TTC549 (cell line): ENCODE results near the gene HES4.
"Not testable (repeated sequence)": the region's sequence is repeated elsewhere in the genome, so short reads cannot be mapped to it uniquely, and the experiment has no call there.

ENCODE experiments used
- FAIRE-seq: peaks from 2 replicates; lab custom pipeline; 2012; peaks lifted over from hg19 to GRCh38; lab: Jason Lieb, UNC

The HES4 gene

GRCh38 chr1:997993-998744 is 1.7 kb downstream of the HES4 start:
- no peak for FAIRE-seq

DNA sequence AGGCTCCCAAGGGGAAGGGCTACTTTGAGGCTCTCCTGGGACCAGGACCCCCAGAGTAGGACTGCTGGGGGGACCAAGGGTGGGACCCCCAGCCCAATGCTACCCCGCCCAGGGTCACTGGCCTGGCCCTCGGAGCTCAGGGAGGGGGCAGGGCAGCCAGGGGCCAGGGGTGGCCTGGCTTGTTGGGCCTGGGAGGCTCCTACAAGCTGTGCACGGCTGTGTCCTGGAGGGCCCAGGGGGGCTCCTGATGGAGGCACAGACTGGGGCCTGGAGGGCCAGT is 2.2 kb downstream of the HES4 start:
- no peak for FAIRE-seq

DNA sequence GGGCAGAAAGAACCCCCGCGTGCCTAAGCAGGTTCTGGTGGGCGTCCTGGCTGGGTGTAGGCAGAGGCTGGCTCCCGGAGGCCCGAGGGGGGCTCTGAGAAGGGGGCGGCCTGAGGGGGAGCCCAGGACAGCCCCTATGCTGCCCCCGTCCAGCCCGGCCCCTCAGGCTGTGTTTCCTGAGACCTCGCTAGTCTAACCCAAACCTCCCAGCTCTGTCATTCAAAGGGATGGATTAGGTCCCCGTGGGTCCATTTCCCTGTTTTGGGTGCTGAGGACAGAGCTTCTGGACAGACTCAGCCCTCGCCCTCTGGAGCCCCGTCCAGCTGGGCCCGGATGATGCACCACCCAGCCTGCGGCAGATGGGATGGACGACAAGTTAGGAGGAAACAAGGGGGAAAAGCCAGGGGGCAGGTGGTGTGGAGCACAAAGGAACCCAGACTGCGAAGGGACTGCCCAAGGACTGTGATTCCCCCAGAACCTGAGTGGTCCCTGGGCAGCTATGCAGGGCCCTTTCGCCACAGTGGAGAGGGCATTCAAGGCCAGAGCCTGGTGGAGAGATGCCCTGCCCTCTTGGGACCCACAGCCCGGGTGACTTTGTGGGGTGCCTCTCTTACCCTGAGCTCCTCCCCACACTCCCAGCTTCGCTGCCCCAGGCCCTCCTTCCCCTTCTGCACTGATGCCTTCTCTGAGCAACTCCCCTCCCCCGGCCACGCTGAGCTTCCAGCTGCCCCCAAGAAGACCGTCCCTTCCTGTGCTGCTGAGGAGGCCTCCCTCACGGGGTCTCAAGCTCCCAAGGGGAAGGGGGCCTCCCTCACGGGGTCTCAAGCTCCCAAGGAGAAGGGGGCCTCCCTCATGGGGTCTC is 2.8 kb downstream of the HES4 start:
- no peak for FAIRE-seq

GRCh38 chr1:995665-996633 is 3.9 kb downstream of the HES4 start:
- no peak for FAIRE-seq

DNA sequence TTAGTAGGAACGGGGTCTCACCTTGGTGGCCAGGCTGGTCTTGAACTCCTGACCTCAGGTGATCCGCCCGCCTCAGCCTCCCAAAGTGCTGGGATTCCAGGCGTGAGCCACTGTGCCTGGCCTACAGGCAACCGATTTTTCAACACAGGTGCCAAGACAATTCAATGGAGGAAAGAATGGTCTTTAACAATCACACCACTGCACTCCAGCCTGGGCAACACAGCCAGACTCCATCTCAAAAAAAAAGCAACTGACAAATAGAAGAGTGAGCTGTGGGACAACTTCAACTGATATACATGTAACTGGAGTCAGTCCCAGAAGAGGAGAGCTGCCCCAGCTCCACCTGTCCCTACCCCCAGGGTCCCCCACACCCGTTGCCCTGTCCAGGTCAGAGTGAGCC is 5.4 kb downstream of the HES4 start:
- FAIRE-seq, result not testable (repeated sequence)

GRCh38 chr1:993379-993995 is 6.4 kb downstream of the HES4 start:
- no peak for FAIRE-seq

DNA sequence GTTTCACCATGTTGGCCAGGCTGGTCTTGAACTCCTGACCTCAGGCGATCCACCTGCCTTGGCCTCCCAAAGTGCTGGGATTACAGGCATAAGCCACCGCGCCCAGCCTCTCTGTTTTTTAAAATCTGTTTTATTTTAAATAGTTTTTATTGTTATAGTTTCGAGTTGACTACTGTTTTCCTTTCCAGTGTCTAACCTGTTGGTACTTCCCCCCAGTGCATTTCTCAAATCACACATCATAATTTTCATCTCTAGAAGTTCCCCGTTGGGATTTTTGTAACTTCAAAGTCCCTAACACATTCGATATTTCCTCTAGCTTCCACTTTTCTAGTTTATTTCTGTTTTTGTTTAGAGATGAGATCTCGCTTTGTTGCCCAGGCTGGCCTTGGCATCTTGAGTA is 7.5 kb downstream of the HES4 start:
- FAIRE-seq, result no peak

GRCh38 chr1:991895-992294 is 8.0 kb downstream of the HES4 start:
- no peak for FAIRE-seq

DNA sequence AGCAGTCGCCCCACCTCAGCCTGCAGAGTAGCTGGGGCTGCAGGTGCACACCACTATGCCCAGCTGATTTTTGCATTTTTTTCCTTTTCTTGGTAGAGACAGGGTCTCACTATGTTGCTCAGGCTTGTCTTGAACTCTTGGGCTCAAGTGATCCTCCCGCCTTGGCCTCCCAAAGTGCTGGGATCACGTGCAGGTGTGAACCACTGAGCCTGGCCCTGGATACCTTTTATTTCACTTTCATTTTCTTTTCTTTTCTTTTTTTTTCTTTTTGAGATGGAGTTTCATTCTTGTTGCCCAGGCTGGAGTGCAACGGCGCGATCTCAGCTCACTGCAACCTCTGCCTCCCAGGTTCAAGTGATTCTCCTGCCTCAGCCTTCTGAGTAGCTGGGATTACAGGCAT is 8.6 kb downstream of the HES4 start:
- not testable (repeated sequence) for FAIRE-seq

DNA sequence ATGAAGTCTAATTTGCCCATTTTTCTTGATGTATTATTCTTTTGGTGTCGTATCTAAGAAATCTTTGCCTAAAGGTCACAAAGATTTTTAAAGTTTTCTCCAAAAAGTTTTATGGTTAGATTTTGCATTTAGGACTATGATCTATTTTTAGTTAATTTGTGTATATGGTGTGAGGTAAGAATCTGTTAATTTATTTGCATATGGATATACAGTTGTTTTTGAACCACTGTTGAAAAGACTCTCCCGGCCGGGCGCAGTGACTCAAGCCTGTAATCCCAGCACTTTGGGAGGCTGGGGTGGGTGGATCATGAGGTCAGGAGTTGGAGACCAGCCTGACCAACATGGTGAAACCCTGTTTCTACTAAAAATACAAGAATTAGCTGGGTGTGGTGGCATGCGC is 11.8 kb downstream of the HES4 start:
- FAIRE-seq, result not testable (repeated sequence)

DNA sequence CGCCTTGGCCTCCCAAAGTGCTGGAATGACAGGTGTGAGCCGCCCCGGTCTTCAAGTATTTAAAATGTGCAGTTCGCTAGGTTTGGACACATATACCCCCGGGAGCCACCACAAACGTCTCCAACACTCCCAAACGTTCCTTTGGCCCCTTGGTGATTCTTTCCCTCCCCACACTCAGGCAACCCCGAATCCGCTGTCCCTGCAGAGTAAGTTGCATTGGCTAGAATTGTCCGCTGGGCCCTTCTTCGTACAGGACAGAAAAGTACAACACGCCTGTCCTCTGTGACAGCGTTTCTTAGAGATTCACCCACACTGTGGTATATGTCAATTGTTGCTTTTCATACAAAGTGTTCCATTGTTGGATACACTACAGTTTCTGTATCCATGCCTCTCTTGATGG is 14.8 kb downstream of the HES4 start:
- no peak for FAIRE-seq

DNA sequence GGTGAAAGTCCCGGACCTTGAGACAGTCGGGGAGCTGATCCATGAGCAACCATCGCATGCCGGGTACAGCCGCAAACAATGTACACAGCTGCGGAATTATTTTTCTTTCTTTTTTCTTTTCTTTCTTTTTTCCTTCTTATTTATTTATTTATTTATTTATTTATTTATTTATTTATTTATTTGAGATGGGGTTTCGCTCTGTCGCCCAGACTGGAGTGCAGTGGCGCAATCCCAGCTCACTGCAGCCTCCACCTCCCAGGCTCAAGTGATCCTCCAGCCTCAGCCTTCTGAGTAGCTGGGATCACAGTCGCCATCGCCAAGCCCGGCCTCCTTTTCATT is 15.5 kb downstream of the HES4 start:
- no peak for FAIRE-seq

DNA sequence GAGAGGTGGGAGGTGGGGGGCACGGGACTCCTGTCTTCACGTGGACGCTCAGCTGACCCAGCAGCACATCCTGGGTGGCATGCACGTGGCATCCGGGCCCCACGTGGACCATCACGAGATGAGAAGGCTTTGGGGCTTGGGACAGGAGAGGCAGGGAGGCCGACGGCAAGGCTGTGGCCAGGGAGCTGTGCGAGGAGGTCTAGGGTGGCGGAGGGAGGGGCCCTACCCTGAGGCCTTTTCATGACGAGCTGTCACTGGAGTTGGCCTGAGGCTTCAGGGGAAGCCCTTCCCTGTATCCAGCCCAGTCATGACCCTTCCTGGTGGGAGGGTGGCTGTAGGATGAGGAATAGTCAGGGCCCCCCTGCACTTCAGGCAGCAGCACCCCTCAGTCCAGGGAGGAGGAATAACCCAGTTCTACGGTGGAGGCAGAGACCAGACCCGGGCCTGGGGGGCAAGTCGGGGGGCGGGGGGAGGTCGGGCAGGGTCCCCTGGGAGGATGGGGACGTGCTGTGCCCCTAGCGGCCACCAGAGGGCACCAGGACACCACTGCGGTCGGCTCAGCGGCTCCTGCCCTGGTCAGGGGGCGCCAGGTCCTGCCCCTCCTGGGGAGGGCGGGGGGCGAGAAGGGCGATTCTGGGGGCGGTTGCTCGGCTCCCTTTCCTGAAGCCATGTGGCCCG is 16.0 kb downstream of the HES4 start:
- no peak for FAIRE-seq

- FAIRE-seq, result no peak
Measured at GRCh38 chr1:982765-983436, 17.0 kb downstream of the HES4 start.

DNA sequence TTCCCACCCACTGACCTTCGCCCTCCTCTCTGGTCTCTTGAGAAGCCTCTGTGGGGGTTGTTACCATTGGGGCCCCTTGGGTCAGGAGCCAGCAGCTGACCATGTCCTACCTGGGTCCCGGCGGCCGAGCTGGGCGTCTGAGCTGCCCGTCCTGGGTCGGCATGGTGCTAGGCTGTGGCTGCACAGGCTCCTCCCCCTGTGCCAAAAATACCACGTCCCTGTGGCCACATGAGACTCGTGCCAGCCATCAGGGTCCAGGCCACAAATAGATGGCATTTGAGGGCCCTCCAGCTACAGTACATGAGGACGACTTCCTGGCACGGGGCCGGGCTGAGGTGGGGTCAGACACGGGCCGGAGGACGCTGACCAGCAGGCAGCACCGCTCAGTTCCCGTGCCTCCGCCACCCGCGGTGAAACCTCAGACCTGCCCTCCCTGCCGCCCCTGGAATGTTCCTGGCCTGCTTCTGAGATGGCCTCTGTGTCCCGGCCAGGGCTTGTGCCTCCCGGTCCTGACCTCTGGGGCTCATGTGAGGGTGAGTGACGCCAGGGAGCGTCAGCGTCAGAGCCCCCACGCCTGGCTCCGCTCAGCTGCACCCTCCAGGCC is 17.8 kb downstream of the HES4 start, which contains the start of gene PERM1:
PERM1 (minus strand) TSS at position 139 of the 604 bp plus-strand sequence. CDS start 1,064 bp downstream, outside the sequence.
- FAIRE-seq, result no peak

DNA sequence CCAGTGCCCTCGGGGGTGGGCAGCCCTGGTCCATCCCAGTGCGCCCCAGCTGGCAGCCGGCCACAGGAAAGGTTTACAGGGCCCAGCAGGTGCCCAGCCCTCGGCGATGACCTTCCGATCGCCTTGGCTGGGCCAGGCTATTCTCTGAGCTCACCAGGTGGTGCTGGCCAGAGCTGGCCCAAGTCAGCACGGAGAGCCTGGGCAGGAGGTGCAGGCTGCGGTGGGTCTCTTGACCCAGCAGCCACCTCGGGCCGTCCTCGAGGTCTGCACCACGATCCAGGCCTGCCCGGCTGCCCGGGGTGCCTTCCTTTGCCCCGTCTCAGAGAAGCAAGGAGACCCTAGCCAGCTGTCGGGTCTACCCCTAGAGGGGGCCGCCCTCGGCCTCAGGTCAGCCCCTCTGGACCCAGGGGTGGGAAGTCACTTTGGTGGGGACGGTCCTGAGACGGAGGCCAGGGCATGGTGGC is 18.4 kb downstream of the HES4 start:
- no peak for FAIRE-seq

DNA sequence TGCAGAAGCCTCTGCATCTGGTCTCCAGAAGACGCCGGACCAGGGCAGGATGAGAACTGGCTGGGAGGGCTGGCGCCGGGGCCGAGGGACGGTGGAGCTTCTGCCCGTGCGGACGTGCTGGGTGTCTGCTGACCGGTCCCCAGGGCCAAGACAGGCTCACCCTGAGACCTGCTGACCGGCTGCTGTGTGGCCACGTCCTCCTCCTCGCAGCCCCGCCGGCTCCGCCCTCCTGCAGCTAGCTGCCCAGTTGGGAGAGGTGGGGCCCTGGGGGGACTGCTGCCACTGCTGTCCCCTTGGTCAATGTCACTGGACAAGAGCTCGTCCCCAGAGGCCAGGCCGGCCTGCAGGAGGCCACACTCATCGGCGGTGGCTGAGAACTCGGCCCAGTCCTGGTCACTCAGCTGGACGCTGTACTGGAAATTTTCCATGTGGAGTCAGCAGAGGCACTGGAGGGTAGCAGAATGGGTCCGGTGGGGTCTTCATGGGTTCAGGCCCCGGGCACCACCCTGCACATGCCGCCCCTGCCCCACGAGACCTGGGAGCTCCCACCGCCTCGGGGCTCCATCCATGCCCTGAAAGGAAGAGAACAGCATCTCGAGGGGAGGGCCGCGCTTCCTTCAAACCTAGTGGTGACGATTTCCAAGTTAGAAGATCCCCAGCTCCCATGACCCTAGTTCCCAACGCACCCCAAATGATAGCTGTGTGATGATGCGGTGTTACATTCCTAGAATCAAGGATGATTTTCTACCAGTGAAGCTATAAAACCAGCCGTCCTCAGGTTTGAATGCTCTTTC is 19.1 kb downstream of the HES4 start:
- no peak for FAIRE-seq

- no peak for FAIRE-seq
Measured at GRCh38 chr1:980137-980571, 19.7 kb downstream of the HES4 start.

GRCh38 chr1:979744-980072 is 20.2 kb downstream of the HES4 start:
- FAIRE-seq, result no peak
